ENCODE measurements around the gene SYNE3. TPM values are rescaled to one million over a fixed set of nuclear protein-coding genes. Genes with fewer than 3 reads are reported as not detected.

Gene SYNE3
- total and polyA plus RNA-seq, 10 donors, result 1.4 to 34.5 (median 27.5) TPM

- H3K9me3 ChIP-seq, result no peaks in the 10 kb centered on the region
- intact Hi-C loops (cut with DNase I; ENCODE audit: low total_unique reads), result no loop called here
- H3K27me3 ChIP-seq (replicated peaks in 1 of 7), result no peaks in the 10 kb centered on the region
- H3K4me3 ChIP-seq, result no peak overlapping the region
- 91 to 96% (median 96%) methylated on average over 5 of the region's 5 CpGs for WGBS, 5 donors
- no peak overlapping the region for H3K27ac ChIP-seq
- H3K4me1 ChIP-seq, result peaks cover 0 to 23% (median 2%) of the 10 kb centered on the region in 6 donors
- H3K36me3 ChIP-seq, result peaks cover 0 to 45% (median 6%) of the 10 kb centered on the region in 6 donors
- TF ChIP-seq POLR2AphosphoS5 (IDR thresholded peaks at IDR 0.05), result no peak
- TF ChIP-seq CTCF (IDR thresholded peaks at IDR 0.05 in 8 of 11, conservative IDR thresholded peaks at IDR 0.05 in 3 of 11), result no peak
- TF ChIP-seq POLR2A (IDR thresholded peaks at IDR 0.05), result no peak
- no peak for DNase-seq
Measured at GRCh38 chr14:95543021-95543420, 26.6 kb upstream of the SYNE3 start.

DNA sequence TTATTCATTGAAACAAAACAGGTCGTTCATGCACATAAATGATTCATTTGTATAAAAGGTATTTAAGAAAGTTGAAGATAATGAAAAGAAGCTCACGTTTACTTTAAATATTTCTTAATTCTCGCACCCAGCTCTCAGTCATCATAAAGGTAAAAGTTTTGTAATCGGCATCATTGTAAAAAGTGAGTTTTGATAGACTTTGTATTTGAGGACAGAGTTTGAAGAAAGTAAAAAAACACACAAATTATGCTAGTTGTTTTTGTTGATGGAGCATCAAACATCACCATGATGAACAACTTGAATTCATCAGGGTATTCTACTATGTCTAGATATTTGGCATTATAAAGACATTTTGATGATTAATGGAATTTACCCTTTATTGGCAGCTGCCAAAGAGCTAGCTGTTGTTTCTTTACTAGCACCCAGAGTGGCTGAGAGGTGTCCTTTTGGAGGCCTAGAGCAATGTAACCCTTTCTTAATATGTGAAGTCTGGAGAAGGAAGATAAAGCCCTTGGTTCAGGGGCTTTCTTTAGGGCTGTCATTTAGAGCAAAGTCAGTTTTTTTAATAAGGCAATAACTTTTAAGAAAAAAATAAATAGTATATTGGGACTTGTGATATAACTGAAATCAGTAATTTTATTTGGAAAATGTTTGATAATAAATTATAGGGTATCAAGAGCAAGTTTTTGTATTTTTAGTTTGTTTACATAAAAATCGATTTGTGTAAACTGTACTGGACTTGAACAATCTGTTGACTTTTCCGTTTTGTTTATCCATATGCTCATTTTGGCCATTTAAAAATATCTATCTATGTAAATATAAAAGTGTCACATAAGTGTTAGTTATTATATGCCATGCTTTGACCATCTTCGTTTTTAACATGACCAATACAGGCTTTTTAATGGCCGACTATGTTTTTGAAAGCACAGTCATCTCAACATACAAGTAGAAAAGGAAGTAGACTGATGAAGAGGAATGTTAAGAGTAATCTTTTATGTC lies 25.8 kb upstream of the SYNE3 start:
- 91 to 94% (median 93%) methylated on average over 8 of the region's 8 CpGs for WGBS, 5 donors
- TF ChIP-seq CTCF (IDR thresholded peaks at IDR 0.05 in 8 of 11, conservative IDR thresholded peaks at IDR 0.05 in 3 of 11), result no peak
- no peak for TF ChIP-seq POLR2A (IDR thresholded peaks at IDR 0.05)
- TF ChIP-seq POLR2AphosphoS5 (IDR thresholded peaks at IDR 0.05), result no peak
- Histone ChIP-seq H3K4me1 (peaks cover 0 to 31% (median 10%) of the 10 kb centered on the region in 6 donors), H3K9me3 (no peaks in the 10 kb centered on the region), H3K27me3 (replicated peaks in 1 of 7) (no peaks in the 10 kb centered on the region), H3K4me3 (no peak overlapping the region), H3K36me3 (peaks cover 0 to 37% (median 6%) of the 10 kb centered on the region in 6 donors), H3K27ac (no peak overlapping the region)
- DNase-seq, result no peak
- intact Hi-C loops (cut with DNase I; ENCODE audit: low total_unique reads), result no loop called here

- TF ChIP-seq CTCF (IDR thresholded peaks at IDR 0.05 in 8 of 11, conservative IDR thresholded peaks at IDR 0.05 in 3 of 11) (no peak), POLR2A (IDR thresholded peaks at IDR 0.05) (no peak), POLR2AphosphoS5 (IDR thresholded peaks at IDR 0.05) (no peak)
- no peak for DNase-seq
- peaks cover 0 to 28% (median 6%) of the 10 kb centered on the region in 6 donors for H3K36me3 ChIP-seq
- no peaks in the 10 kb centered on the region for H3K27me3 ChIP-seq (replicated peaks in 1 of 7)
- H3K9me3 ChIP-seq, result no peaks in the 10 kb centered on the region
- H3K4me1 ChIP-seq, result peaks cover 7 to 40% (median 19%) of the 10 kb centered on the region in 6 donors
- no peak overlapping the region for H3K27ac ChIP-seq
- H3K4me3 ChIP-seq, result no peak overlapping the region
- WGBS, 5 donors, result 60 to 88% (median 80%) methylated on average over 4 of the region's 4 CpGs
- intact Hi-C loops (cut with DNase I; ENCODE audit: low total_unique reads), result no loop called here
Measured at GRCh38 chr14:95541346-95541745, 24.9 kb upstream of the SYNE3 start.

DNA sequence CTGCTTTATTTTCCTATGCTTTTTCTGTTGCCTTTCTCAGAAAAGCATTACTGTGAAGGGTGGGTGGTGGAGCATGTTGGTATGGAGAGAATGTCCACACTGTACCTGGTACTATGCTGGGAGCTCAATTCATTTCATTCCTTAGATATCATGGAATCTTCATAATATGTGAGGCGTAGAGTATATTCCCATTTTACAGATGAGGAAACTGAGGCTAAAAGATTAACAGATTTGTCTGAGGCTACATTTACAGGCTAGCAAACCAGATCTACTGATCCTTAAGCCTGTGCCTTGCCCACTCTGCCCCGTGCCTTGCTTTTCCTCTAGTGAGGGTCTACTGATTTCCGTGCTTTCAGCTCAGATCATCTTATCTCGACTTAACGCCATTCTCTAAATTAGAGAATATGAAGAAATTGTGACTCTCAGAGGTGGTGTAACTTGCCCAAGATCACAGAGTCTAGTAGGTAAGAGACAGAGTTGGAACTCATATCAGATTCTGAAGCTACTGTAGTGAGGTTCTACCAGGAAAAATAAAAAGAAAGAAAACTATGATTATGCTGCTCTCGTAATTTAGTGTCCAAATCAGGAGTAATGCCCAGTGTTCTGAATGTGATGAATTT lies 23.9 kb upstream of the SYNE3 start:
- intact Hi-C loops (cut with DNase I; ENCODE audit: low total_unique reads), result no loop called here

More for the DNA sequence above, 23.9 kb upstream of the SYNE3 start:
- DNase-seq, result no peak
- Histone ChIP-seq H3K9me3 (no peaks in the 10 kb centered on the region), H3K36me3 (peaks cover 0 to 18% (median 6%) of the 10 kb centered on the region in 6 donors), H3K4me1 (peaks cover 15 to 50% (median 29%) of the 10 kb centered on the region in 6 donors), H3K27me3 (replicated peaks in 1 of 7) (no peaks in the 10 kb centered on the region), H3K4me3 (no peak overlapping the region), H3K27ac (no peak overlapping the region)
- TF ChIP-seq POLR2AphosphoS5 (IDR thresholded peaks at IDR 0.05) (no peak), CTCF (IDR thresholded peaks at IDR 0.05 in 8 of 11, conservative IDR thresholded peaks at IDR 0.05 in 3 of 11) (no peak), POLR2A (IDR thresholded peaks at IDR 0.05) (no peak)
- 86 to 96% (median 94%) methylated on average over 6 of the region's 6 CpGs for WGBS, 5 donors

All from spleen (tissue), 11 donors.